ENCODE results near the gene AQP7.
"Not testable (repeated sequence)": the region's sequence is repeated elsewhere in the genome, so short reads cannot be mapped to it uniquely, and the experiment has no call there.

AQP7 gene

GRCh38 chr9:33395159-33395879 lies 7.0 kb downstream of the AQP7 start:
- DNase-seq (ENCODE audit: low spot score) = not testable (repeated sequence)

- not testable (repeated sequence) for DNase-seq (ENCODE audit: low spot score)
These were observed 8.4 kb downstream of the AQP7 start for GRCh38 chr9:33393986-33394385.

- DNase-seq (ENCODE audit: low spot score) = no peak
These were observed 8.8 kb downstream of the AQP7 start for GRCh38 chr9:33393581-33393980.

- not testable (repeated sequence) for DNase-seq (ENCODE audit: low spot score)
These were observed 9.8 kb downstream of the AQP7 start for GRCh38 chr9:33392591-33393021.

- DNase-seq (ENCODE audit: low spot score) = not testable (repeated sequence)
These were observed 11.1 kb downstream of the AQP7 start for GRCh38 chr9:33391111-33391771.

GRCh38 chr9:33388110-33388994 lies 14.0 kb downstream of the AQP7 start:
- no peak for DNase-seq (ENCODE audit: low spot score)

- DNase-seq (ENCODE audit: low spot score) = not testable (repeated sequence)
These were observed 15.4 kb downstream of the AQP7 start for GRCh38 chr9:33386998-33387397.

- DNase-seq (ENCODE audit: low spot score) = not testable (repeated sequence)
These were observed 15.7 kb downstream of the AQP7 start for GRCh38 chr9:33386641-33386996.

GRCh38 chr9:33385979-33386640 lies 16.3 kb downstream of the AQP7 start:
- DNase-seq (ENCODE audit: low spot score) = not testable (repeated sequence)

- not testable (repeated sequence) for DNase-seq (ENCODE audit: low spot score)
These were observed 16.8 kb downstream of the AQP7 start for GRCh38 chr9:33385536-33385935.

GRCh38 chr9:33383396-33383795 lies 19.0 kb downstream of the AQP7 start:
- not testable (repeated sequence) for DNase-seq (ENCODE audit: low spot score)

- not testable (repeated sequence) for DNase-seq (ENCODE audit: low spot score)
These were observed 20.0 kb downstream of the AQP7 start for GRCh38 chr9:33382397-33382796.

- no peak for DNase-seq (ENCODE audit: low spot score)
These were observed 21.1 kb downstream of the AQP7 start for GRCh38 chr9:33381231-33381791.

- DNase-seq (ENCODE audit: low spot score) = no peak
These were observed 21.8 kb downstream of the AQP7 start for GRCh38 chr9:33380390-33381094.

GRCh38 chr9:33379666-33380389 lies 22.5 kb downstream of the AQP7 start:
- DNase-seq (ENCODE audit: low spot score) = no peak

- no peak for DNase-seq (ENCODE audit: low spot score)
These were observed 24.1 kb downstream of the AQP7 start for GRCh38 chr9:33378121-33378795.

- DNase-seq (ENCODE audit: low spot score) = no peak
These were observed 25.2 kb downstream of the AQP7 start for GRCh38 chr9:33377089-33377715.

- DNase-seq (ENCODE audit: low spot score) = no peak
These were observed 26.5 kb downstream of the AQP7 start for GRCh38 chr9:33375841-33376321.

GRCh38 chr9:33375238-33375840 lies 27.0 kb downstream of the AQP7 start:
- no peak for DNase-seq (ENCODE audit: low spot score)
